A549 (cell line): ENCODE results near the gene MARCHF11.

Experiments used
- CEBPB ChIP-seq, 2 experiments: fragments of >200 bp in 1 of 2; sonication (Bioruptor Twin) in 1 of 2; formaldehyde crosslinking in 1 of 2; IDR thresholded peaks; 2 replicates each; pipeline ENCODE4 v1.6.1; 2012 to 2016
- MAZ ChIP-seq: fragments of 150-350 bp; IDR thresholded peaks from 2 replicates; pipeline ENCODE4 v1.6.1; 2014; ENCODE audit warnings: antibody characterized with exemption, low read depth, low read length, borderline replicate concordance

GRCh38 chr5:16127865-16128544, 51.6 kb downstream of the MARCHF11 start:
- TF ChIP-seq MAZ (no peak), CEBPB (IDR thresholded peaks at IDR 0.05) (no peak)
